DOHH2 (cell line): ENCODE data around the gene NRGN.

ENCODE experiments used
- H3F3A ChIP-seq: fragments of 200-600 bp; sonication (generic), shearing (Covaris generic); 2 replicates; pipeline ENCODE4 v1.6.0; 2016; ENCODE audit warnings: antibody characterized with exemption, mild to moderate bottlenecking; ENCODE audit not compliant: control insufficient read depth, insufficient read depth
- H3K27ac ChIP-seq: fragments of 200-600 bp; sonication (generic); 2 replicates; pipeline ENCODE4 v1.5.1; 2014; ENCODE audit warnings: low read depth, mild to moderate bottlenecking, low read length, moderate library complexity
- H3K27me3 ChIP-seq: fragments of 200-600 bp; sonication (generic); 2 replicates; pipeline ENCODE4 v1.6.1; 2014; ENCODE audit warnings: mild to moderate bottlenecking, low read length, mixed read lengths; ENCODE audit not compliant: control insufficient read depth
- H3K36me3 ChIP-seq: fragments of 200-600 bp; sonication (generic); 2 replicates; pipeline ENCODE4 v1.6.1; 2014; ENCODE audit warnings: mild to moderate bottlenecking, low read length, moderate library complexity, mixed read lengths; ENCODE audit not compliant: control insufficient read depth
- H3K4me1 ChIP-seq: fragments of 200-600 bp; sonication (generic); 2 replicates; pipeline ENCODE4 v1.6.1; 2014; ENCODE audit warnings: mild to moderate bottlenecking, low read length, mixed read lengths; ENCODE audit not compliant: control insufficient read depth
- H3K4me2 ChIP-seq: fragments of 200-600 bp; sonication (generic); 2 replicates; pipeline ENCODE4 v1.6.0; 2014; ENCODE audit warnings: mild to moderate bottlenecking, low read length, moderate library complexity
- H3K4me3 ChIP-seq: fragments of 200-600 bp; sonication (generic); 2 replicates; pipeline ENCODE4 v1.5.1; 2014; ENCODE audit warnings: mild to moderate bottlenecking, low read length, mixed read lengths
- H3K79me2 ChIP-seq: fragments of 200-600 bp; sonication (generic); 2 replicates; pipeline ENCODE4 v1.6.1; 2014; ENCODE audit warnings: mild to moderate bottlenecking, low read length, mixed read lengths; ENCODE audit not compliant: control insufficient read depth
- H3K9me2 ChIP-seq: fragments of 200-600 bp; sonication (generic); replicated peaks from 2 replicates; pipeline ENCODE4 v1.6.1; 2014; ENCODE audit warnings: mild to moderate bottlenecking, low read length, mixed read lengths; ENCODE audit not compliant: control insufficient read depth
- H3K9me3 ChIP-seq: fragments of 200-600 bp; sonication (generic); 2 replicates; pipeline ENCODE4 v1.6.1; 2014; ENCODE audit warnings: antibody characterized with exemption, low read length, mixed read lengths; ENCODE audit not compliant: control insufficient read depth, insufficient read depth
- H4K20me1 ChIP-seq: fragments of 200-600 bp; sonication (generic); 2 replicates; pipeline ENCODE4 v1.6.0; 2014; ENCODE audit warnings: low read depth, mild to moderate bottlenecking, antibody characterized with exemption, low read length, moderate library complexity; ENCODE audit not compliant: control insufficient read depth, insufficient read depth
- EZH2phosphoT487 ChIP-seq: fragments of 200-600 bp; sonication (generic); IDR thresholded peaks from 2 replicates; pipeline ENCODE4 v1.6.1; 2017; ENCODE audit warnings: borderline replicate concordance, mild to moderate bottlenecking, antibody characterized with exemption, low read length, moderate library complexity, mixed read lengths
- TF ChIP-seq, protein P1 (sequence below): fragments of 200-600 bp; sonication (generic); IDR thresholded peaks from one replicate; pipeline ENCODE4 v1.5.1; 2014; ENCODE audit warnings: antibody characterized with exemption, mild to moderate bottlenecking, low read depth, low read length; ENCODE audit not compliant: poor library complexity, severe bottlenecking

NRGN gene

DNA sequence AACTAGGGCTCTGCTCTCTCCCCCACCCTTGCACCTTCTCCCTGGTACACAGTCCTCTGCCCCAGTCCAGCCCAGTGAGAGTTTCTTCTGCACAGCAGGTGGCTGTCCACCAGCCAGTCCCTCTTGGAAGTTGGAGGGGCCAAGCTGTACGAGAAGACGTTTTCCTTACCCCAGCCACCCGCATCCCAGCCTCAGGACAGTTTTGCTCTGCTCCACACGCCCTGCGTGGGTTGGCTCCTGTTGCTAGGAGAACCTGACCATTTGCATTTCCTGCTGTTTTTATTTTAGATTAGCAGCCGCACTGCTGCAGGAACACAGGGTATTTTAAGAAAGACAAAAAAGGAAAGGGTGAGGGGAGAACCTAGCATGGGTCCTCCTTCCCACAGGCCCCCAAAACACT is 17.6 kb upstream of the NRGN start:
- H3K4me1 ChIP-seq: peaks cover 61% of the 10 kb centered on the region
- no peaks in the 10 kb centered on the region for H4K20me1 ChIP-seq
- no peaks in the 10 kb centered on the region for H3F3A ChIP-seq
- peaks cover 28% of the 10 kb centered on the region for H3K27me3 ChIP-seq
- TF ChIP-seq, protein P1, sequence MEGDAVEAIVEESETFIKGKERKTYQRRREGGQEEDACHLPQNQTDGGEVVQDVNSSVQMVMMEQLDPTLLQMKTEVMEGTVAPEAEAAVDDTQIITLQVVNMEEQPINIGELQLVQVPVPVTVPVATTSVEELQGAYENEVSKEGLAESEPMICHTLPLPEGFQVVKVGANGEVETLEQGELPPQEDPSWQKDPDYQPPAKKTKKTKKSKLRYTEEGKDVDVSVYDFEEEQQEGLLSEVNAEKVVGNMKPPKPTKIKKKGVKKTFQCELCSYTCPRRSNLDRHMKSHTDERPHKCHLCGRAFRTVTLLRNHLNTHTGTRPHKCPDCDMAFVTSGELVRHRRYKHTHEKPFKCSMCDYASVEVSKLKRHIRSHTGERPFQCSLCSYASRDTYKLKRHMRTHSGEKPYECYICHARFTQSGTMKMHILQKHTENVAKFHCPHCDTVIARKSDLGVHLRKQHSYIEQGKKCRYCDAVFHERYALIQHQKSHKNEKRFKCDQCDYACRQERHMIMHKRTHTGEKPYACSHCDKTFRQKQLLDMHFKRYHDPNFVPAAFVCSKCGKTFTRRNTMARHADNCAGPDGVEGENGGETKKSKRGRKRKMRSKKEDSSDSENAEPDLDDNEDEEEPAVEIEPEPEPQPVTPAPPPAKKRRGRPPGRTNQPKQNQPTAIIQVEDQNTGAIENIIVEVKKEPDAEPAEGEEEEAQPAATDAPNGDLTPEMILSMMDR: no peak
- no peak for TF ChIP-seq EZH2phosphoT487
- H3K36me3 ChIP-seq: no peaks in the 10 kb centered on the region
- H3K27ac ChIP-seq: no peak overlapping the region
- H3K9me3 ChIP-seq: no peaks in the 10 kb centered on the region
- no peaks in the 10 kb centered on the region for H3K9me2 ChIP-seq
- H3K79me2 ChIP-seq: no peaks in the 10 kb centered on the region
- H3K4me3 ChIP-seq: peak overlapping the region; percentile 25
- peak overlapping the region; percentile 47 for H3K4me2 ChIP-seq

DNA sequence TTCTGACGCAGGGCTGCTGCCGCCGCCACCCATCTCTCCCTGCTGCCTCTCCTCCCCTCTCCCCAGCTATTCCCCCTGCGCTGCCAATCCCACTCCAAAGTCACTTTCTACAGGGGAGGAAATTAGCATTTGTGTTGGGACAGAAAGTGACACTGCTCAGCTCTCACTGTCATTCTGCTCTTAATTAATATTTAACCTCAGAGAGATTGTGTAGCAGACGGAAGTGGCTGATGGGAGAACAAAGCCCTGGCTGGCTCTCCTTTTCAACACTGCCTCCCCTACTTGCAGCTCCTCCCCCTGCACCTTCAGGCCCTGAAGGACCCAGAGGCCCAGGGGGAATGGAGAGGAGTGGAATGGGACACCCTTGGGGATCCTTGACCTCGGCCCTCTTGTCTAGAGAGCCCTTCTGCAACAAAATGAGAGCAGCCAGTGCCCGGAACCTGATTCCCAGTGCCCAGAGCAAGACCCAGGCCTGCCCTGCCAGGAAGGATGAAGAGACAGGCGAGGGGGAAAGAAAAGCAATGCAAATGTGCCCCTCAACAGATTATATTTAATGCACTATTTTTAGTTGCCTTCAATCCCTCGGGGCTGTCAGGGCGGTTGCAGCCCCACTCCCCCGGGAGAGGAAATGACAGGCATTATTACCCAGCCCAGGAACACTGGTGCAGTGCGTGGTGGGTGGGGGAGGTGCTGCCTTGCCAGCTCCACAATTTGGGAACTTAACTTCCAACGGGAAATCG is 14.6 kb upstream of the NRGN start:
- Histone ChIP-seq H3K79me2 (no peaks in the 10 kb centered on the region), H4K20me1 (no peaks in the 10 kb centered on the region), H3K4me1 (peaks cover 57% of the 10 kb centered on the region), H3K36me3 (no peaks in the 10 kb centered on the region), H3K4me2 (peak overlapping the region; percentile 86), H3K9me3 (no peaks in the 10 kb centered on the region), H3F3A (no peaks in the 10 kb centered on the region), H3K27ac (peak overlapping the region; percentile 41), H3K27me3 (peaks cover 2% of the 10 kb centered on the region; the same call in 1 of the 2 replicates), H3K9me2 (no peaks in the 10 kb centered on the region), H3K4me3 (peak overlapping the region; percentile 63)
- TF ChIP-seq, protein P1: no peak
- no peak for TF ChIP-seq EZH2phosphoT487

DNA sequence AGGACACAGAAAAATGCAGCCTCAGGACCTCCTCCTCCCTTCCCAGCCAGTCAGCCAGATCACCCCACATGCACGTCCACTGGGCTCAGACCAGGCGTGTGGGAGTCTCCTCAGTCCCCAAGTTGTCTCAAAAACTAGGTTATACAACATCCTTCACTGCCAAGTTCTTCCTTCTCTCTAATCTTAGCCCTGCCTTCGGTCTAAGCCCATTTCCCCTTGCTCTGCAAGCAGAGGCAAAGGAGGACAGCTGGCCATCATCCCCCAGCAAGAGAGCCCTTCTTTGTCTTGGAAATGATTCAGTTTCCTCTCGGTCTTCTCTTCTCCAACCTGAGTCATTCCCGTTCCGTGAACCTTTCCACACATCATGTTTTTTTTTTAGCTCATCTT is 14.0 kb upstream of the NRGN start:
- H3K4me2 ChIP-seq: peak overlapping the region; percentile 86
- no peaks in the 10 kb centered on the region for H3K9me2 ChIP-seq
- no peaks in the 10 kb centered on the region for H3K36me3 ChIP-seq
- no peaks in the 10 kb centered on the region for H3K27me3 ChIP-seq
- H3K4me3 ChIP-seq: peak overlapping the region; percentile 63
- no peaks in the 10 kb centered on the region for H3K79me2 ChIP-seq
- H4K20me1 ChIP-seq: no peaks in the 10 kb centered on the region
- no peak overlapping the region for H3K27ac ChIP-seq
- H3K9me3 ChIP-seq: no peaks in the 10 kb centered on the region
- peaks cover 57% of the 10 kb centered on the region for H3K4me1 ChIP-seq
- TF ChIP-seq, protein P1: no peak
- TF ChIP-seq EZH2phosphoT487: no peak
- no peaks in the 10 kb centered on the region for H3F3A ChIP-seq
